Measurements from ENCODE around the gene CORO1C. TPM values are rescaled to one million over a fixed set of nuclear protein-coding genes. Genes with fewer than 3 reads are reported as not detected.

CORO1C gene
- total RNA-seq, 1 donor from 2014 or later = 189 TPM

- no peak for DNase-seq (ENCODE audit: extremely low spot score in 2 of 2)
- H3K36me3 ChIP-seq = peaks cover 0 to 11% of the 10 kb centered on the region in 2 donors
- H3K4me1 ChIP-seq = no peaks in the 10 kb centered on the region
- no peaks in the 10 kb centered on the region for H3K27me3 ChIP-seq
- H3K27ac ChIP-seq = no peak overlapping the region
- TF ChIP-seq POLR2A (IDR thresholded peaks at IDR 0.05) (no peak), POLR2AphosphoS5 (IDR thresholded peaks at IDR 0.05; ENCODE audit: insufficient read depth in 1 of 2, low read depth in 1 of 2) (no peak), CTCF (IDR thresholded peaks at IDR 0.05) (no peak)
- no peaks in the 10 kb centered on the region for H3K9me3 ChIP-seq
- intact Hi-C loops (cut with DNase I) = no loop called here
- H3K4me3 ChIP-seq = no peak overlapping the region
These were observed 55.5 kb downstream of the CORO1C start for GRCh38 chr12:108675792-108676191.

- TF ChIP-seq POLR2A (IDR thresholded peaks at IDR 0.05) (no peak), CTCF (IDR thresholded peaks at IDR 0.05) (no peak), POLR2AphosphoS5 (IDR thresholded peaks at IDR 0.05; ENCODE audit: insufficient read depth in 1 of 2, low read depth in 1 of 2) (no peak)
- no peak overlapping the region for H3K4me3 ChIP-seq
- intact Hi-C loops (cut with DNase I) = no loop called here
- H3K27me3 ChIP-seq = no peaks in the 10 kb centered on the region
- peaks cover 0 to 7% of the 10 kb centered on the region in 2 donors for H3K36me3 ChIP-seq
- DNase-seq (ENCODE audit: extremely low spot score in 2 of 2) = no peak
- H3K9me3 ChIP-seq = no peaks in the 10 kb centered on the region
- peaks cover 23% of the 10 kb centered on the region for H3K4me1 ChIP-seq
- H3K27ac ChIP-seq = no peak overlapping the region
These were observed 59.3 kb downstream of the CORO1C start for GRCh38 chr12:108672054-108672453.

DNA sequence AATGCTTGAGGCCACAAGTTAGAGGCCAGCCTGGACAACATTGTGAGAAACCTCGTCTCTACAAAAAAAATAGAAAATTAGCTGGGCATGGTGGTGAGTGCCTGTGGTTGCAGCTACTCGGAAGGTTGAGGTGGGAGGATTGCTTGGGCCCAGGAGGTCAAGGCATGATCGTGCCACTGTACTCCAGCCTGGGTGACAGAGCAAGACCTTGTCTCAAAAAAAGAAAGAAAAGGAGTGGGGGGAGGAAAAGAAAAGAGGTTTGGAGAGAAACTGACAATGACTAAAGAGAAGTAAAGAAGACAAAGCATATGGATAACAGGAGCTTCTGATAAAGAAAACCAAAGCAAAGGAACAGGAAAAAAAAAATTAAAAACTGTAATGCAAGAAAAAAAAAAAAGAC, 60.2 kb downstream of the CORO1C start:
- no peaks in the 10 kb centered on the region for H3K9me3 ChIP-seq
- peaks cover 32% of the 10 kb centered on the region for H3K4me1 ChIP-seq
- H3K36me3 ChIP-seq = peaks cover 0 to 7% of the 10 kb centered on the region in 2 donors
- no peak for DNase-seq (ENCODE audit: extremely low spot score in 2 of 2)
- H3K4me3 ChIP-seq = no peak overlapping the region
- no peak for TF ChIP-seq POLR2AphosphoS5 (IDR thresholded peaks at IDR 0.05; ENCODE audit: insufficient read depth in 1 of 2, low read depth in 1 of 2)
- H3K27me3 ChIP-seq = no peaks in the 10 kb centered on the region
- H3K27ac ChIP-seq = no peak overlapping the region
- intact Hi-C loops (cut with DNase I) = no loop called here

GRCh38 chr12:108670066-108670631, 61.2 kb downstream of the CORO1C start:
- TF ChIP-seq CTCF (IDR thresholded peaks at IDR 0.05) = no peak
- no peak for TF ChIP-seq POLR2AphosphoS5 (IDR thresholded peaks at IDR 0.05; ENCODE audit: insufficient read depth in 1 of 2, low read depth in 1 of 2)
- TF ChIP-seq POLR2A (IDR thresholded peaks at IDR 0.05) = no peak
- Histone ChIP-seq H3K9me3 (no peaks in the 10 kb centered on the region), H3K27ac (no peak overlapping the region), H3K4me3 (no peak overlapping the region), H3K36me3 (peaks cover 0 to 7% of the 10 kb centered on the region in 2 donors), H3K4me1 (peaks cover 42% of the 10 kb centered on the region), H3K27me3 (no peaks in the 10 kb centered on the region)
- intact Hi-C loops (cut with DNase I) = no loop called here
- DNase-seq (ENCODE audit: extremely low spot score in 2 of 2) = no peak

DNA sequence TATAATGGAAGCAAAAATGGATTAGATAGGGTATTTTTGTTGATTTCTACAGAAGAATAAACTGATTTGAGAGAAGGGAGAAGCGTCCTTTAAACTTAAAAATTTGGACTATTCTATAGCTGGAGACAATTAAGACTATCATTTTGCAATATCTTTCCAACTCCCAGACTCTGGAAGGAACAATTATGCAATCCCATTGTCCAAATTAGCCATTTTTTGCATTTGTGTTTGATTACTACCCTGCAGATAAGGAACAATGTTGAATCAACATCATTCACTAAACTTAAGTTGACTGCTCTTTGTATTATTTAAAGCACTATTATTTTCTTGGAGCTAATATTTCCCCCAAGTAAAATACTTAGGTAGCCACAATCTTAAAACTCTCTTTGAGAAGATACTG, 62.8 kb downstream of the CORO1C start:
- Histone ChIP-seq H3K27ac (peak overlapping the region; percentile 71), H3K4me1 (peaks cover 56% of the 10 kb centered on the region), H3K9me3 (no peaks in the 10 kb centered on the region), H3K36me3 (peaks cover 0 to 7% of the 10 kb centered on the region in 2 donors), H3K4me3 (no peak overlapping the region), H3K27me3 (no peaks in the 10 kb centered on the region)
- intact Hi-C loops (cut with DNase I) = loop anchor here (10.0 kb wide), 1 partner anchor 186 kb away; the partner anchor contains the start of gene SSH1
- DNase-seq (ENCODE audit: extremely low spot score in 2 of 2) = no peak
- no peak for TF ChIP-seq POLR2AphosphoS5 (IDR thresholded peaks at IDR 0.05; ENCODE audit: insufficient read depth in 1 of 2, low read depth in 1 of 2)

GRCh38 chr12:108668063-108668462, 63.3 kb downstream of the CORO1C start:
- Histone ChIP-seq H3K9me3 (no peaks in the 10 kb centered on the region), H3K27me3 (no peaks in the 10 kb centered on the region), H3K36me3 (peaks cover 0 to 7% of the 10 kb centered on the region in 2 donors), H3K27ac (peak overlapping the region; percentile 71), H3K4me1 (peaks cover 58% of the 10 kb centered on the region), H3K4me3 (no peak overlapping the region)
- DNase-seq (ENCODE audit: extremely low spot score in 2 of 2) = no peak
- intact Hi-C loops (cut with DNase I) = loop anchor here (10.0 kb wide), 1 partner anchor 187 kb away; the partner anchor contains the start of gene SSH1
- TF ChIP-seq CTCF (IDR thresholded peaks at IDR 0.05) (no peak), POLR2A (IDR thresholded peaks at IDR 0.05) (no peak), POLR2AphosphoS5 (IDR thresholded peaks at IDR 0.05; ENCODE audit: insufficient read depth in 1 of 2, low read depth in 1 of 2) (no peak)
